KMS-11 (cell line): ENCODE results near the gene ANKRD55.

ENCODE experiments used
- H2AFZ ChIP-seq: fragments of 200-600 bp; sonication (generic); 2 replicates; pipeline ENCODE4 v1.6.1; 2016; ENCODE audit warnings: antibody characterized with exemption, mixed run types, low read depth
- H3K27ac ChIP-seq: fragments of 200-600 bp; sonication (generic); 2 replicates; pipeline ENCODE4 v1.6.1; 2016; ENCODE audit warnings: mild to moderate bottlenecking, mixed run types
- H3K27me3 ChIP-seq: fragments of 200-600 bp; sonication (generic); 2 replicates; pipeline ENCODE4 v1.6.1; 2017; ENCODE audit warnings: mild to moderate bottlenecking, low read depth, mixed run types, moderate library complexity; ENCODE audit not compliant: insufficient read depth
- H3K36me3 ChIP-seq: fragments of 200-600 bp; sonication (generic); 2 replicates; pipeline ENCODE4 v1.6.1; 2017; ENCODE audit warnings: mild to moderate bottlenecking, mixed run types; ENCODE audit not compliant: insufficient read depth
- H3K4me1 ChIP-seq: fragments of 200-600 bp; sonication (generic); 2 replicates; pipeline ENCODE4 v1.6.1; 2016; ENCODE audit warnings: mild to moderate bottlenecking, low read depth, mixed run types; ENCODE audit not compliant: poor library complexity, severe bottlenecking
- H3K4me2 ChIP-seq: fragments of 200-600 bp; sonication (generic); 2 replicates; pipeline ENCODE4 v1.7.0; 2016; ENCODE audit warnings: mild to moderate bottlenecking, mixed run types
- H3K4me3 ChIP-seq: fragments of 200-600 bp; sonication (generic); IDR thresholded peaks from 2 replicates; pipeline ENCODE4 v1.6.1; 2017; ENCODE audit warnings: low read depth, low read length, mixed read lengths; ENCODE audit not compliant: insufficient read depth
- H3K79me2 ChIP-seq: fragments of 200-600 bp; sonication (generic); 2 replicates; pipeline ENCODE4 v1.6.1; 2016; ENCODE audit warnings: low read depth, mixed run types; ENCODE audit not compliant: insufficient read depth
- H3K9ac ChIP-seq: fragments of 200-600 bp; sonication (generic); 2 replicates; pipeline ENCODE4 v1.6.1; 2016; ENCODE audit warnings: mild to moderate bottlenecking, mixed run types
- H4K20me1 ChIP-seq: fragments of 200-600 bp; sonication (generic); 2 replicates; pipeline ENCODE4 v1.6.1; 2016; ENCODE audit warnings: mild to moderate bottlenecking, mixed run types; ENCODE audit not compliant: insufficient read depth
- CTCF ChIP-seq: fragments of 200-600 bp; sonication (generic); conservative IDR thresholded peaks from 2 replicates; pipeline ENCODE4 v1.6.1; 2017; ENCODE audit warnings: low read depth, mild to moderate bottlenecking, antibody characterized with exemption, low read length, moderate library complexity, mixed read lengths

Gene ANKRD55

GRCh38 chr5:56233230-56233629 lies at the start of gene ANKRD55:
ANKRD55 (minus strand) TSS chr5:56233330; CDS start chr5:56232913, 417 bp downstream.
- Histone ChIP-seq H3K27ac (no peak within 1 kb of the TSS), H3K4me3 (no peak within 1 kb of the TSS), H3K9ac (no peak within 1 kb of the TSS), H3K36me3 (no peaks in the 10 kb centered on the region), H3K4me1 (no peaks in the 10 kb centered on the region), H3K79me2 (no peaks in the 10 kb centered on the region), H3K4me2 (no peak within 1 kb of the TSS), H3K27me3 (no peaks in the 10 kb centered on the region), H2AFZ (no peak within 1 kb of the TSS; the same call in 1 of the 2 replicates), H4K20me1 (no peaks in the 10 kb centered on the region)
- no peak for TF ChIP-seq CTCF

DNA sequence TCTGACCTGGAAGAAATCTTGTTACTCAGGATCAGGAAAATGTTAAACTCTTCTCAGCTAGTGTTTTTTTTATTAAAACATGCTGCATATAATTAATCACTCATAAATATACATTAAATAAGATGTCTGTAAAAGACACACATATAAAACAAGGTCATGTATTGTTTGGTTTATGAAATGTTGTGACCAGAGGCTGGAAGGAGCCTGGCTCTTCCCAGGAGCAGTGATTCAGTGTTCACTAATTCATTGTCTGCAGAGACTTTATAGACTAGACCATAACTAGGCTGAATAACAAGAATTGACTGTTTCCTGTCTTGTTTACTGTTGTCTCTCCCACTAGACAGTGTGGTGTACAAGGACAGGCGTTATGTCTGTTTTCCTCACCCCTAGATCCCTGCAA lies 49.1 kb upstream of the ANKRD55 start:
- Histone ChIP-seq H3K27me3 (no peaks in the 10 kb centered on the region), H3K4me2 (no peak overlapping the region), H3K36me3 (no peaks in the 10 kb centered on the region), H3K9ac (no peak overlapping the region), H3K4me3 (no peak overlapping the region), H3K4me1 (no peaks in the 10 kb centered on the region), H2AFZ (no peak overlapping the region), H4K20me1 (no peaks in the 10 kb centered on the region), H3K27ac (no peak overlapping the region), H3K79me2 (no peaks in the 10 kb centered on the region)
- TF ChIP-seq CTCF: no peak

DNA sequence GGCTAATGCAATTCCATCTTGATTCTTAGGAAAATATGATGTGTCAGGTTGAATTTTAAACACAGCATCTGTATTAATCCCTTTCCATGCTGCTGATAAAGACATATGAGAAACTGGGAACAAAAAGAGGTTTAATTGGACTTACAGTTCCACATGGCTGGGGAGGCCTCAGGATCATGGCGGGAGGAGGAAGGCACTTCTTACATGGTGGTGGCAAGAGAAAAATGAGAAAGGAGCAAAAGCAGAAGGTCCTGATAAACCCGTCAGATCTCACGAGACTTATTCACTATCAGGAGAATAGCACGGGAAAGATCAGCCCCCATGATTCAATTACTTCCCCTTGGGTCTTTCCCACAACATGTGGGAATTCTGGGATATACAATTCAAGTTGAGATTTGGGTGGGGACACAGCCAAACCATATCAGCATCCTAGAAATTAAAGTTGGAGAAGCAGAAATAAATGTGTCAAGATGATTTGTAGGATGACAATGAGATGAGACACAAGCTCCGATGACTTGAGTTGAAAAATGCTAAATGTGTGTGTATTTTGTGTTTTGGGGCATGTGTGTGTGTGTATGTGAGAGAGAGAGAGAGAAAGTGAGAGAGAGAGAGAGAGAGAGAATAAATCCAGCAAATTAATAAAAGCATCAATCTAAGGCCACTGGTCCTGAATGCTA lies 48.5 kb upstream of the ANKRD55 start:
- no peak for TF ChIP-seq CTCF
- no peak overlapping the region for H3K4me2 ChIP-seq
- no peaks in the 10 kb centered on the region for H3K27me3 ChIP-seq
- H3K4me3 ChIP-seq: no peak overlapping the region
- H3K4me1 ChIP-seq: no peaks in the 10 kb centered on the region
- H2AFZ ChIP-seq: no peak overlapping the region
- H3K27ac ChIP-seq: no peak overlapping the region
- H3K9ac ChIP-seq: no peak overlapping the region
- H3K36me3 ChIP-seq: no peaks in the 10 kb centered on the region
- no peaks in the 10 kb centered on the region for H3K79me2 ChIP-seq
- no peaks in the 10 kb centered on the region for H4K20me1 ChIP-seq

DNA sequence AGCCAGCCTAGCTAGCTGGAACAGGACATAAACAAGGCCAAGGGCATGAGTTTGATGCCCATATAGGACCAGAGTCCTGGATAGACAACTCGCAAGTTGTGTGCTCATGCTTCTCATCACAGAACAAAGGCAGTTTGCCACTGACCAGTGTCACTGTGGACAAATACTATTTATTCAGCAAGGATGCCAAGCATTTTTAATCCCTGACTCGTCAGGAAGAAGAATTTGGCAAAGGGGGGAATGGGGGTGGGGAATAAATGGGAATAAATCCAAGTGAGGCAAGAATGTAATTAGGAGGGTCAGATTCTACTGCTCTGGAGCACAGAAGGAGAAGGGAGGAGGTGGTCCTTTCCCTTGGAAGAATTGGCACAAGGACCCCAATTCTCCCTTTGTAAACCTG lies 46.8 kb upstream of the ANKRD55 start:
- Histone ChIP-seq H3K79me2 (no peaks in the 10 kb centered on the region), H3K4me2 (no peak overlapping the region), H3K4me3 (no peak overlapping the region), H3K36me3 (no peaks in the 10 kb centered on the region), H3K9ac (no peak overlapping the region), H3K27me3 (no peaks in the 10 kb centered on the region), H3K27ac (no peak overlapping the region), H2AFZ (no peak overlapping the region), H4K20me1 (no peaks in the 10 kb centered on the region), H3K4me1 (no peaks in the 10 kb centered on the region)
- no peak for TF ChIP-seq CTCF
